ENCODE data around the gene LGALS7. TPM values are rescaled to one million over a fixed set of nuclear protein-coding genes. Genes with fewer than 3 reads are reported as not detected.

The LGALS7 gene
- total and polyA plus RNA-seq, 2 experiments from 2014 or later, result 1.2 TPM; not detected in 1

- Histone ChIP-seq H3K27ac (no peak overlapping the region), H3K4me3 (no peak overlapping the region), H3K4me2 (no peak overlapping the region), H4K20me1 (ENCODE audit: insufficient read depth, poor library complexity, severe bottlenecking) (no peaks in the 10 kb centered on the region), H3K9me2 (replicated peaks; ENCODE audit: insufficient read depth) (no peaks in the 10 kb centered on the region), H3K79me2 (no peaks in the 10 kb centered on the region), H3K27me3 (no peaks in the 10 kb centered on the region), H3K9me3 (ENCODE audit: low read depth) (no peaks in the 10 kb centered on the region), H3K4me1 (ENCODE audit: insufficient read depth) (peaks cover 6% of the 10 kb centered on the region), H3K36me3 (replicated peaks; ENCODE audit: insufficient read depth, low read depth) (no peaks in the 10 kb centered on the region), H2AFZ (no peak overlapping the region)
- no peak for TF ChIP-seq EZH2phosphoT487 (IDR thresholded peaks at IDR 0.05; ENCODE audit: low read depth, severe bottlenecking, unreplicated experiment)
- no peak for TF ChIP-seq EZH2 (IDR thresholded peaks at IDR 0.05; ENCODE audit: borderline replicate concordance)
- TF ChIP-seq, protein P1, sequence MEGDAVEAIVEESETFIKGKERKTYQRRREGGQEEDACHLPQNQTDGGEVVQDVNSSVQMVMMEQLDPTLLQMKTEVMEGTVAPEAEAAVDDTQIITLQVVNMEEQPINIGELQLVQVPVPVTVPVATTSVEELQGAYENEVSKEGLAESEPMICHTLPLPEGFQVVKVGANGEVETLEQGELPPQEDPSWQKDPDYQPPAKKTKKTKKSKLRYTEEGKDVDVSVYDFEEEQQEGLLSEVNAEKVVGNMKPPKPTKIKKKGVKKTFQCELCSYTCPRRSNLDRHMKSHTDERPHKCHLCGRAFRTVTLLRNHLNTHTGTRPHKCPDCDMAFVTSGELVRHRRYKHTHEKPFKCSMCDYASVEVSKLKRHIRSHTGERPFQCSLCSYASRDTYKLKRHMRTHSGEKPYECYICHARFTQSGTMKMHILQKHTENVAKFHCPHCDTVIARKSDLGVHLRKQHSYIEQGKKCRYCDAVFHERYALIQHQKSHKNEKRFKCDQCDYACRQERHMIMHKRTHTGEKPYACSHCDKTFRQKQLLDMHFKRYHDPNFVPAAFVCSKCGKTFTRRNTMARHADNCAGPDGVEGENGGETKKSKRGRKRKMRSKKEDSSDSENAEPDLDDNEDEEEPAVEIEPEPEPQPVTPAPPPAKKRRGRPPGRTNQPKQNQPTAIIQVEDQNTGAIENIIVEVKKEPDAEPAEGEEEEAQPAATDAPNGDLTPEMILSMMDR (IDR thresholded peaks at IDR 0.05; ENCODE audit: poor library complexity), result no peak
- 94% methylated on average over 10 of the region's 10 CpGs for WGBS (ENCODE audit: low lambda C conversion rate, missing lambda C conversion rate)
- DNase-seq (ENCODE audit: low spot score), result no peak
Observed at GRCh38 chr19:38803543-38803942, 30.2 kb upstream of the LGALS7 start.

DNA sequence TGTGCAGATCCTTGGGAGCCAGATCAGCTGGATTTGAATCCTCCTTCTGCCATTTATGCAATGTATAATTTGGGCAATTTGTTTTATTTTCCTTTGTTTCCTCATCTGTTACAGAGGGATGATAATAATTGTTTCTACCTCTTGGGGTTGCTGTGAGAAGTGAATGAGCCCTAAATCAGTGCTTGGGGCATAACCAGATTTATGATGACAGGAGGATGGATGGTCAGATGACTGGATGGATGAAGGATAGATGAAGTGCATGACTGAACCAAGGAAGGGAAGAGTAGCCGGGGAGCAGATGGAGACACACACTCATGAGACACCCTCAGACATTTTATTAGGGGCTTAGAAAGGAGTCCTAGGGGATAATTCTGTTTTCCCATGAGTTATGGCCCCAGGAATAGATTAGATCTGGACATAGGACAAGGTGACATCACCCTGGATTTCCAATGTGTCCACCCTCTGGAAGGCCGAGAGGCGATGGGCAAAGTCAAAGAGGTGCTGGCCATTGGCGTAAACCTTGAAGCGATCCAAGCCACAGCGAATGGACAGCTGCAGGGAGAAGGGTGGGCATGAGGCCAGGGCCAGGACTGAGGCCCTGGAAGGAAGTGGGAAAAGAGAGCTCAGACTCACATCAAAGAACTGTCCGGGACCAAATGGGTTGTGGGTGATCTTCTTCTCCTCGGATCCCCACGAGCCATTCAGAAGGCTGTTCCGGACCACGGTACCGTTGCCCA, 28.2 kb upstream of the LGALS7 start:
- TF ChIP-seq, protein P1 (IDR thresholded peaks at IDR 0.05; ENCODE audit: poor library complexity), result no peak
- TF ChIP-seq EZH2 (IDR thresholded peaks at IDR 0.05; ENCODE audit: borderline replicate concordance) (no peak), EZH2phosphoT487 (IDR thresholded peaks at IDR 0.05; ENCODE audit: low read depth, severe bottlenecking, unreplicated experiment) (no peak)
- 98% methylated on average over 12 of the region's 12 CpGs for WGBS (ENCODE audit: low lambda C conversion rate, missing lambda C conversion rate)

DNA sequence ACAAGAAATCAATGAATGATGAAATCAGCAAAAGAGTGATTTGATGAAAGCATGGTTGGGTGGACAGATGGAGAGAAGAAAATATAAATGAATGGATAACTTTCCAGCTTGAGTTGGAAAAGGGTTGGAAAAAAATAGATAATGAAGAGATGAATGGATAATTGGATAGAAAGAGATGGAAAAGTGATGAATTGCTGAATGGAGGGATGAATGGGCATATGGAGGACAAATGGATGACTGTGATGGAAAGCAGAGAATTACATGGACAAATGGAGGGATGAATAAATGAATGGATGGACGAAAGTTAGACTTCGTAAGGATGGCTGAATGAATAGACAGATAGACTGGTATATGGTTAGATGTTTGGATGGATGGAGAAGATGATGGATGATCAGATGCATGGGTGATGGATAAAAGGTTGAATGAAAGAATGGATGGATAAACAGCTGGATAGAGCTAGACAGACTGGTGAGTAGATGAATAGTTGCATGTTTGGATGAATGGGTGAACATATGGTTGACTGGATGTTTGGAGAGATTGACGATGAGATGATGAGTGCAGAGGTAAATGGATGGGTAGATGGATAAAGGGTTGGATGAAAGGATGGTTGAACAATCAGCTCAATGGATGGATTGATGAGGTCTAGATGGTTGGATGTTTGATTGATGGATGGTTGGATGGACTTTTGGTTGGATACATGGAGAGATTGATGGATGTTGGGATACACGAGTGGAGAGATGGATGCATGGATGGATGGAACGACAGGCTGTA, 27.4 kb upstream of the LGALS7 start:
- Histone ChIP-seq H3K27me3 (no peaks in the 10 kb centered on the region), H3K79me2 (no peaks in the 10 kb centered on the region), H2AFZ (no peak overlapping the region), H3K9me3 (ENCODE audit: low read depth) (no peaks in the 10 kb centered on the region), H4K20me1 (ENCODE audit: insufficient read depth, poor library complexity, severe bottlenecking) (no peaks in the 10 kb centered on the region), H3K4me2 (no peak overlapping the region), H3K4me1 (ENCODE audit: insufficient read depth) (peaks cover 3% of the 10 kb centered on the region), H3K4me3 (no peak overlapping the region), H3K36me3 (replicated peaks; ENCODE audit: insufficient read depth, low read depth) (no peaks in the 10 kb centered on the region), H3K9me2 (replicated peaks; ENCODE audit: insufficient read depth) (no peaks in the 10 kb centered on the region), H3K27ac (no peak overlapping the region)
- no peak for DNase-seq (ENCODE audit: low spot score)
- WGBS (ENCODE audit: low lambda C conversion rate, missing lambda C conversion rate), result 93% methylated on average over 5 of the region's 5 CpGs
- TF ChIP-seq EZH2phosphoT487 (IDR thresholded peaks at IDR 0.05; ENCODE audit: low read depth, severe bottlenecking, unreplicated experiment), result no peak
- TF ChIP-seq, protein P1 (IDR thresholded peaks at IDR 0.05; ENCODE audit: poor library complexity), result no peak
- no peak for TF ChIP-seq EZH2 (IDR thresholded peaks at IDR 0.05; ENCODE audit: borderline replicate concordance)

More for the DNA sequence above, 28.2 kb upstream of the LGALS7 start:
- no peaks in the 10 kb centered on the region for H3K27me3 ChIP-seq
- no peaks in the 10 kb centered on the region for H3K9me3 ChIP-seq (ENCODE audit: low read depth)
- no peaks in the 10 kb centered on the region for H3K36me3 ChIP-seq (replicated peaks; ENCODE audit: insufficient read depth, low read depth)
- peaks cover 3% of the 10 kb centered on the region for H3K4me1 ChIP-seq (ENCODE audit: insufficient read depth)
- H3K27ac ChIP-seq, result no peak overlapping the region
- H4K20me1 ChIP-seq (ENCODE audit: insufficient read depth, poor library complexity, severe bottlenecking), result no peaks in the 10 kb centered on the region
- H3K4me2 ChIP-seq, result no peak overlapping the region
- H3K9me2 ChIP-seq (replicated peaks; ENCODE audit: insufficient read depth), result no peaks in the 10 kb centered on the region
- H3K4me3 ChIP-seq, result no peak overlapping the region
- no peaks in the 10 kb centered on the region for H3K79me2 ChIP-seq
- DNase-seq (ENCODE audit: low spot score), result no peak
- no peak overlapping the region for H2AFZ ChIP-seq
